ENCODE data around the gene VPS13D.

DNA sequence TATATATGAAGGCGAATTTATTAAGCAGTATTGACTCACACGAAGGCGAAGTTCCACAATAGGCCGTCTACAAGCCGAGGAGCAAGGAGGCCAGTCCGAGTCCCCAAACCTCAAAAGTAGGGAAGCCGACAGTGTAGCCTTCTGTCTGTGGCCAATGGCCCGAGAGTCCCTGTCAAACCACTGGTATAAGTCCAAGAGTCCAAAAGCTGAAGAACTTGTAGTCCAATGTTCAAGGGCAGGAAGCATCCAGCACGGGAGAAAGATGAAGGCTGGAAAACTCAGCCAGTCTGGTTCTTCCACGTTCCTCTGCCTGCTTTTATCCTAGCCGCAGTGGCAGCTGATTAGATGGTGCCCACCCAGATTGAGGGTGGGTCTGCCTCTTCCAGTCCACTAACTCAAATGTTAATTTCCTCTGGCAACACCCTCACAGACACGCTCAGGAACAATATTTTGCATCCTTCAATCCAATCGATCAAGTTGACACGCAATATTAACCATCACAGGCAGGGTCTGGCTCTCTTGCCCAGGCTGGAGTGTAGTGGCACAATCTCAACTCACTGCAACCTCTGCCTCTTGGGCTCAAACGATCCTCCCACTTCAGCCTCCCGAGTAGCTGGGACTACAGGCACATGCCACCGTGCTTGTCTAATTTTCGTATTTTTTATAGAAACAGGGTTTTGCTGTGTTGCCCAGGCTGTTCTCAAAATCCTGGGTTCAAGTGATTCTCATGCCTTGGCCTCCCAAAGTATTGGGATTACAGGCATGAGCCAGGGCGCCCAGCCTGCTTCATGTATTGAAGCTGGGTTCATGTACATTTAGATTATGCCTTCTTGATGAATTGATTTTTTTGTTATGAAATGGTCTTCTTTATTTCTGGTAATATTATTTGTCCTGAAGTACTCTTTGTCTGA, 302.8 kb downstream of the VPS13D start:
- TF ChIP-seq, protein P1, sequence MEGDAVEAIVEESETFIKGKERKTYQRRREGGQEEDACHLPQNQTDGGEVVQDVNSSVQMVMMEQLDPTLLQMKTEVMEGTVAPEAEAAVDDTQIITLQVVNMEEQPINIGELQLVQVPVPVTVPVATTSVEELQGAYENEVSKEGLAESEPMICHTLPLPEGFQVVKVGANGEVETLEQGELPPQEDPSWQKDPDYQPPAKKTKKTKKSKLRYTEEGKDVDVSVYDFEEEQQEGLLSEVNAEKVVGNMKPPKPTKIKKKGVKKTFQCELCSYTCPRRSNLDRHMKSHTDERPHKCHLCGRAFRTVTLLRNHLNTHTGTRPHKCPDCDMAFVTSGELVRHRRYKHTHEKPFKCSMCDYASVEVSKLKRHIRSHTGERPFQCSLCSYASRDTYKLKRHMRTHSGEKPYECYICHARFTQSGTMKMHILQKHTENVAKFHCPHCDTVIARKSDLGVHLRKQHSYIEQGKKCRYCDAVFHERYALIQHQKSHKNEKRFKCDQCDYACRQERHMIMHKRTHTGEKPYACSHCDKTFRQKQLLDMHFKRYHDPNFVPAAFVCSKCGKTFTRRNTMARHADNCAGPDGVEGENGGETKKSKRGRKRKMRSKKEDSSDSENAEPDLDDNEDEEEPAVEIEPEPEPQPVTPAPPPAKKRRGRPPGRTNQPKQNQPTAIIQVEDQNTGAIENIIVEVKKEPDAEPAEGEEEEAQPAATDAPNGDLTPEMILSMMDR (IDR thresholded peaks at IDR 0.05 in 8 of 11, conservative IDR thresholded peaks at IDR 0.05 in 3 of 11), result no peak
- TF ChIP-seq POLR2A (IDR thresholded peaks at IDR 0.05), result no peak
